PC-9 (cell line): Measurements from ENCODE around the gene ZDHHC21. TPM values are rescaled to one million over a fixed set of nuclear protein-coding genes. Genes with fewer than 3 reads are reported as not detected.

Experiments used
- BruUV-seq: library from RNA; stranded (reverse); fragments of 400-500 nt; replicated peaks from 2 replicates; lab custom pipeline; 2021; lab: Mats Ljungman, UMichigan
- CTCF ChIA-PET: fragments of 300-600 bp; sonication (Branson Sonifier 250); formaldehyde crosslinking; loops from one replicate; lab custom pipeline; 2022; ENCODE audit warnings: antibody characterized with exemption; lab: Charles Lee
- POLR2A ChIA-PET: fragments of 300-600 bp; sonication (Branson Sonifier 250); formaldehyde crosslinking; loops from one replicate; lab custom pipeline; 2022; ENCODE audit warnings: antibody characterized with exemption; ENCODE audit not compliant: unreplicated experiment; lab: Charles Lee
- DNase-seq, 2 experiments: peaks; one replicate each; pipeline versions ENCODE4 v3.0.0 to v3.0.0-alpha.2; 2015 to 2022; ENCODE audit warnings: mixed read lengths in 1 of 2
- H2AFZ ChIP-seq: fragments of 200-600 bp; sonication (generic); 2 replicates; pipeline ENCODE4 v1.8.1; 2017; ENCODE audit warnings: antibody characterized with exemption
- H3F3A ChIP-seq: fragments of 200-600 bp; sonication (generic); 2 replicates; pipeline ENCODE4 v1.8.1; 2017; ENCODE audit warnings: antibody characterized with exemption, mild to moderate bottlenecking, low read depth; ENCODE audit not compliant: insufficient read depth
- H3K27ac ChIP-seq: fragments of 200-600 bp; sonication (generic); 2 replicates; pipeline ENCODE4 v1.6.1; 2016; ENCODE audit warnings: mixed run types
- H3K27me3 ChIP-seq: fragments of 200-600 bp; sonication (generic); 2 replicates; pipeline ENCODE4 v1.6.1; 2016; ENCODE audit warnings: low read depth, mixed run types; ENCODE audit not compliant: insufficient read depth
- H3K36me3 ChIP-seq: fragments of 200-600 bp; sonication (generic); 2 replicates; pipeline ENCODE4 v1.6.1; 2016; ENCODE audit warnings: low read depth, mixed run types
- H3K4me1 ChIP-seq: fragments of 200-600 bp; sonication (generic); replicated peaks from 2 replicates; pipeline ENCODE4 v1.6.1; 2016; ENCODE audit warnings: mixed run types; ENCODE audit not compliant: insufficient read depth
- H3K4me2 ChIP-seq: fragments of 200-600 bp; sonication (generic); 2 replicates; pipeline ENCODE4 v1.6.1; 2017; ENCODE audit warnings: mixed run types
- H3K4me3 ChIP-seq: fragments of 200-600 bp; sonication (generic); 2 replicates; pipeline ENCODE4 v1.6.1; 2016; ENCODE audit warnings: mixed run types
- H3K79me2 ChIP-seq: fragments of 200-600 bp; sonication (generic); 2 replicates; pipeline ENCODE4 v1.6.1; 2017; ENCODE audit warnings: low read depth, mixed run types
- H3K9me2 ChIP-seq: fragments of 200-600 bp; sonication (generic); 2 replicates; pipeline ENCODE4 v1.8.1; 2017; ENCODE audit warnings: mild to moderate bottlenecking; ENCODE audit not compliant: insufficient read depth
- H3K9me3 ChIP-seq: fragments of 200-600 bp; sonication (generic); 2 replicates; pipeline ENCODE4 v1.8.1; 2016; ENCODE audit warnings: low read depth; ENCODE audit not compliant: insufficient read depth
- H4K20me1 ChIP-seq: fragments of 200-600 bp; sonication (generic); 2 replicates; pipeline ENCODE4 v1.8.1; 2017; ENCODE audit not compliant: insufficient read depth
- EZH2 ChIP-seq: fragments of 200-600 bp; sonication (generic); IDR thresholded peaks from 2 replicates; pipeline ENCODE4 v1.8.0; 2017; ENCODE audit warnings: antibody characterized with exemption, low read depth
- intact Hi-C: fragments of 100-400 bp; cut with micrococcal nuclease; formaldehyde crosslinking; loops from one replicate; pipeline ENCODE4 v1.10.0; 2022; ENCODE audit not compliant: unreplicated experiment
- total RNA-seq: library from RNA; stranded (reverse); gene quantifications from 2 replicates; pipeline ENCODE4 v1.2.3, GENCODE V29; 2021
- TF ChIP-seq, protein P1 (sequence below): fragments of 200-600 bp; sonication (generic); conservative IDR thresholded peaks from 2 replicates; pipeline ENCODE4 v1.6.1; 2017; ENCODE audit warnings: mixed run types, antibody characterized with exemption, mild to moderate bottlenecking, moderate library complexity

ZDHHC21 gene
- total RNA-seq, 1 experiment from 2014 or later: 5.3 TPM

- Histone ChIP-seq H3K4me2 (no peak overlapping the region), H3K79me2 (no peaks in the 10 kb centered on the region), H3K9me3 (no peaks in the 10 kb centered on the region), H3K27ac (no peak overlapping the region), H3K9me2 (no peaks in the 10 kb centered on the region), H3K27me3 (no peaks in the 10 kb centered on the region), H2AFZ (no peak overlapping the region), H3K4me3 (no peak overlapping the region), H4K20me1 (no peaks in the 10 kb centered on the region), H3K4me1 (no peaks in the 10 kb centered on the region), H3K36me3 (no peaks in the 10 kb centered on the region), H3F3A (no peaks in the 10 kb centered on the region)
- no peak for DNase-seq
- intact Hi-C loops: no loop called here
- POLR2A ChIA-PET: interaction anchor here (0.7 kb wide), 1 partner anchor 1629 kb away, joined by 3 read pairs; no protein-coding TSS in a partner anchor
- CTCF ChIA-PET: interaction anchor here (1.0 kb wide), 1 partner anchor 107 kb away, joined by 4 read pairs; no protein-coding TSS in a partner anchor
- no peak for TF ChIP-seq EZH2
- TF ChIP-seq, protein P1, sequence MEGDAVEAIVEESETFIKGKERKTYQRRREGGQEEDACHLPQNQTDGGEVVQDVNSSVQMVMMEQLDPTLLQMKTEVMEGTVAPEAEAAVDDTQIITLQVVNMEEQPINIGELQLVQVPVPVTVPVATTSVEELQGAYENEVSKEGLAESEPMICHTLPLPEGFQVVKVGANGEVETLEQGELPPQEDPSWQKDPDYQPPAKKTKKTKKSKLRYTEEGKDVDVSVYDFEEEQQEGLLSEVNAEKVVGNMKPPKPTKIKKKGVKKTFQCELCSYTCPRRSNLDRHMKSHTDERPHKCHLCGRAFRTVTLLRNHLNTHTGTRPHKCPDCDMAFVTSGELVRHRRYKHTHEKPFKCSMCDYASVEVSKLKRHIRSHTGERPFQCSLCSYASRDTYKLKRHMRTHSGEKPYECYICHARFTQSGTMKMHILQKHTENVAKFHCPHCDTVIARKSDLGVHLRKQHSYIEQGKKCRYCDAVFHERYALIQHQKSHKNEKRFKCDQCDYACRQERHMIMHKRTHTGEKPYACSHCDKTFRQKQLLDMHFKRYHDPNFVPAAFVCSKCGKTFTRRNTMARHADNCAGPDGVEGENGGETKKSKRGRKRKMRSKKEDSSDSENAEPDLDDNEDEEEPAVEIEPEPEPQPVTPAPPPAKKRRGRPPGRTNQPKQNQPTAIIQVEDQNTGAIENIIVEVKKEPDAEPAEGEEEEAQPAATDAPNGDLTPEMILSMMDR: peak; percentile 55; the same call in 1 of the 2 replicates
- no TSS peak for BruUV-seq
These were observed 31.7 kb downstream of the ZDHHC21 start for GRCh38 chr9:14661421-14662059.

DNA sequence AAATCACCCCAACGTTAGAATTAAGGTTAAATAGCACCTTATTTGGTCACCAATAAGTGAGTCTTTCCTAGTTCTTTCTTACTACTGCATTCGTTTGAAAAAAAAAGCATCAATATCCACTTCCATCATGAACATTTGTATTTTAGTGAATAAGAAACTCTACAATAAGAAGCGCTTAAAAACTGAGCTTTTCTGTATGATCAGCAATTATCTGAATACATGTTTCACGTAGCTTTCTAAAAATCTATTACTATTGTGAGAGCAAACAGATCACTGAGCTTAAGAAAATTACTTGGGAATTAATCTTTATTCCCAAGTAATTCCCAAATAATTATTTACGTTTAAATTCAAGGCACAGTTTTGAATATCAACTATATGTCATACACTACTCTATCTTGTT is 32.5 kb downstream of the ZDHHC21 start:
- Histone ChIP-seq H4K20me1 (no peaks in the 10 kb centered on the region), H3K4me1 (no peaks in the 10 kb centered on the region), H3K27ac (no peak overlapping the region), H3K4me3 (no peak overlapping the region), H3K9me2 (no peaks in the 10 kb centered on the region), H3K9me3 (no peaks in the 10 kb centered on the region), H3K36me3 (no peaks in the 10 kb centered on the region), H3K4me2 (no peak overlapping the region), H3K27me3 (no peaks in the 10 kb centered on the region), H3K79me2 (no peaks in the 10 kb centered on the region), H2AFZ (no peak overlapping the region), H3F3A (no peaks in the 10 kb centered on the region)
- POLR2A ChIA-PET: no interaction called here
- CTCF ChIA-PET: interaction anchor here (1.0 kb wide), 1 partner anchor 107 kb away, joined by 4 read pairs; no protein-coding TSS in a partner anchor
- BruUV-seq: no TSS peak
- intact Hi-C loops: no loop called here
- no peak for TF ChIP-seq EZH2
- TF ChIP-seq, protein P1: no peak
- DNase-seq: no peak

DNA sequence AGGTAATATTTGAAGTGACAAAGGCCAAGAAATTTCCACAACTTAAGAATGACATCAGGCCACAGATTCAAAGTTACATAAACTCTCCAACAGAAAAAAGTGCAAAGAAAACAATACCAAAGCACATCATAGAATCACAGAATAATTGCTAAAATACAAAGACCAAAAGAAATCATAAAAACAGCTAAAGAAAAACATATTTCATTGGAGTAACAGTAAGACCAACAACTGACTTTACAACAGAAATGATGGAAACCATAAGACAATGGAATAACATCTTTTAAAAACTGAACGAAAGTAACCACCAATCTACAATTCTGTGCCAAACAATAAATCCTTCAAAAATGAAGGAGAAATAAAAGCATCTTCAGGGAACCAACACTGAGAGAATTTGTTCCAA is 38.3 kb downstream of the ZDHHC21 start:
- H3K4me1 ChIP-seq: no peaks in the 10 kb centered on the region
- no peaks in the 10 kb centered on the region for H3K79me2 ChIP-seq
- ChIA-PET POLR2A (no interaction called here), CTCF (no interaction called here)
- H2AFZ ChIP-seq: no peak overlapping the region
- no peaks in the 10 kb centered on the region for H3K27me3 ChIP-seq
- no peaks in the 10 kb centered on the region for H4K20me1 ChIP-seq
- no peak overlapping the region for H3K27ac ChIP-seq
- DNase-seq: no peak
- H3F3A ChIP-seq: no peaks in the 10 kb centered on the region
- no TSS peak for BruUV-seq
- TF ChIP-seq, protein P1: no peak
- no peak for TF ChIP-seq EZH2
- H3K4me3 ChIP-seq: no peak overlapping the region
- no peaks in the 10 kb centered on the region for H3K9me2 ChIP-seq
- intact Hi-C loops: loop anchor here (10.0 kb wide), 1 partner anchor 190 kb away; no protein-coding TSS in a partner anchor
- no peaks in the 10 kb centered on the region; the same call in 1 of the 2 replicates for H3K9me3 ChIP-seq
- H3K4me2 ChIP-seq: no peak overlapping the region
- H3K36me3 ChIP-seq: peaks cover 12% of the 10 kb centered on the region
